KOPT-K1 (cell line): ENCODE results near the gene TTC28.
"Not testable (repeated sequence)": the region's sequence is repeated elsewhere in the genome, so short reads cannot be mapped to it uniquely, and the experiment has no call there.

Experiments used
- H3K27ac ChIP-seq: fragments of 200-600 bp; sonication (generic); 2 replicates; pipeline ENCODE4 v1.5.1; 2016; ENCODE audit warnings: antibody characterized with exemption, mild to moderate bottlenecking, low read depth, low read length; ENCODE audit not compliant: poor library complexity, severe bottlenecking
- H3K36me3 ChIP-seq: fragments of 200-600 bp; sonication (generic); 2 replicates; pipeline ENCODE4 v1.5.1; 2017; ENCODE audit warnings: antibody characterized with exemption, mild to moderate bottlenecking, low read length, moderate library complexity; ENCODE audit not compliant: insufficient read depth
- H3K9me3 ChIP-seq: fragments of 200-600 bp; sonication (generic); 2 replicates; pipeline ENCODE4 v1.5.1; 2017; ENCODE audit warnings: antibody characterized with exemption, low read length, mild to moderate bottlenecking; ENCODE audit not compliant: insufficient read depth, poor library complexity, severe bottlenecking

Gene TTC28

DNA sequence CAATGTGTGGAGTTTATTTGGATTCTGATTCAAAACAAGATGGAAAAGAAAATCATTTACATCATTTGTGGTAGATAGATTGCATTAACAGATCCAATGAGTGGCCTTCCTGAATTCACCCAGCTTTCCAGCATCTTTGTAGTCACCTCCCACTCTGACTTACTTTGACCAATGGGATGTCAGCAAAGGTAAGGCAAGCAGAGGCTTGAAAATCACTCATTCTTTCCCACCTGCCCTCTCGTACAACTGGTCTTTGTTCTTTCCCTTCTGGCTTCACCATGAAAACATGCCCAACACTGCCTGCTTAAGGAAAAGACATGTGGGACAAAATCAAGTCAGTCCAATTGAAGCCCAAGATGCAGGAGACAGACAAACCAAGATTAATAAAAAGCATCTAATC, 202.1 kb downstream of the TTC28 start:
- no peak overlapping the region for H3K27ac ChIP-seq
- no peaks in the 10 kb centered on the region for H3K9me3 ChIP-seq
- no peaks in the 10 kb centered on the region for H3K36me3 ChIP-seq

DNA sequence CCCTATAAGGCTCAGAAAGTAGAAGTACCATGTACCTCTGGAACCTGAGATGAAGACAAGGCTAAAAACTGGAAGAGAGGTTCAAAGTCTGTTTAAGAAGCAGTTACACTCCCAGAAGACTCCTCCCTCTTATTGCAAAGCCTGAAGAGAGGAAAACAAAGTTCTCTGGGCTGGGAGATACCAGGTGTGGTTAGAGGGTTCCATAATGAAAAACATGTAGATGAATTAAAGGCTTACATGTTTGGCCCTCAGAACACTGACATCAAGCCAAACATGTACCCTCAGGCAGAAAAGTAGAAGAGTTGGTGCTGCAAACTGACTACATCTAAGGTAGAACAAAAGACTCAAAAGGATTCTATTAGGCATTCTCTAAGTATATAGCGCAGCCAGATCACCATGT, 205.3 kb downstream of the TTC28 start:
- H3K36me3 ChIP-seq = no peaks in the 10 kb centered on the region
- H3K27ac ChIP-seq = no peak overlapping the region
- no peaks in the 10 kb centered on the region for H3K9me3 ChIP-seq

DNA sequence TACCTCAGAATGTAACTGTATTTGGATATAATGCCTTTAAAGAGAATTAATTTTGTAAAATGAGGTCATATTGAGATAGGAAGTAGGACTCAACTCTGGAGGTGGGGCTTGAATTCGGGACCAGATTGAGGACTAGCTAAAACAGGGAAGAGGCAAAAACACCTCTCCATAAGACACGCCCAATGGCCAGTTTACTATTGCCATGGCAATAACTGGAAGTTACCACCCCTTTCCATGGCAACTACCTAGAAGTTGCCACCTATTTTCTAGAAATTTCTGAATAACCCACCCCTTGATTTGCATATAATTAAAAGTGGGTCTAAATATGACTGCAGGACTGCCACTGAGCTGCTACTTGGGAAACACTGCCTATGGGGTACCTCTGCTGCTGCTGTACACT, 206.4 kb downstream of the TTC28 start:
- Histone ChIP-seq H3K36me3 (no peaks in the 10 kb centered on the region), H3K9me3 (no peaks in the 10 kb centered on the region), H3K27ac (no peak overlapping the region)

DNA sequence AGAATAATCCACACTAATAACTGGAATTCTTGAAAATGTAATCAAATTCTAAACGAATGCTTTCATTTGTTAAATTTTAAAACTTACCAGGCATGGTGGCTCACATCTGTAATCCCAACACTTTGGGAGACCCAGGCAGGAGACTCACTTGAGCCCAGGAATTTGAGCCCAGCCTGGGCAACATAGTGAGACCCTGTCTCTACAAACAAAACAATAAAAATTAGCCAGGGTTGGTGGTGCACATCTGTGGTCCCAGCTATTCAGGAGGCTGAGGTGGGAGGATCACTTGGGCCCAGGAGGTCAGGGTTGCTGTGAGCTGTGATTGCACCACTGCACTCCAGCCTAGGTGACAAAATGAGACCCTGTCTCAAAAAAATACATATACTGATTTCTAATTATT, 212.6 kb downstream of the TTC28 start:
- H3K36me3 ChIP-seq, H3K27ac ChIP-seq, H3K9me3 ChIP-seq: not testable (repeated sequence)

DNA sequence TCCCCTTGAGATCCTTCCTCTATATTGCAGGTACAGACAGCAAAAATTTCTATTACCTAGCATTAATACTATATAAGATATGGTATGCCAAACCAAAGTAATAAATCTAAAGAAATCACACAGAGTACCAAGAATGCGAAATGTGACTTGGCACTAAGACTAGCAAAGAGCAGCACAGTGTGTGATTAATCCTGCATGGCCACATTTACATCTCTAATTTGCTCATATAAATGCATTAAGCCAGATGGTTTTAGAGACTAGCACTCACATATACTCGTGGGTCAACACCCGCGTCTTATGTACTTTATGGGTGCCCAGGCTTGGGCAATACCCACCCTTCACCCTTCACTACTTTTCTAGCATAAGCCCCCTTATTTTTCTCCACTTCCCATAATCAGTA, 213.2 kb downstream of the TTC28 start:
- Histone ChIP-seq H3K27ac (no peak overlapping the region), H3K36me3 (no peaks in the 10 kb centered on the region), H3K9me3 (no peaks in the 10 kb centered on the region)

DNA sequence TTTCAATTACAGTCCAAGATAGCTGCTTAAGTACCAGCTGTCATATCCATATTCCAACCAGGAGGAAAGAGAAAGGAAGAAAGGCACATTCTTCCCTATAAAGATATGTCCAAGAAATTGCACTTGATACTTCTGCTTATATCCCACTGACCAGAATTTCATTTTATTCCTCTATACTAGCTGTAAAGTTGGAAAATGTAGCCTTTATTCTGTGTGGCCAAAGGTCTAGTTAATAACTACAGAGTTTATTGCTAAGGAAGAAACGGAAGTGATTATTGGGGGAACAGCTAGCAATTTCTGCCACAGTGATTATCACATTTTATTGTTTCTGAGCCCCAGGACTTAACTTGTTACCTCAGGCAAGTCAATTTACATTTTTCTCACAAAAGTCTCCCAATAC, 213.8 kb downstream of the TTC28 start:
- H3K9me3 ChIP-seq = no peaks in the 10 kb centered on the region
- H3K27ac ChIP-seq = no peak overlapping the region
- no peaks in the 10 kb centered on the region for H3K36me3 ChIP-seq

DNA sequence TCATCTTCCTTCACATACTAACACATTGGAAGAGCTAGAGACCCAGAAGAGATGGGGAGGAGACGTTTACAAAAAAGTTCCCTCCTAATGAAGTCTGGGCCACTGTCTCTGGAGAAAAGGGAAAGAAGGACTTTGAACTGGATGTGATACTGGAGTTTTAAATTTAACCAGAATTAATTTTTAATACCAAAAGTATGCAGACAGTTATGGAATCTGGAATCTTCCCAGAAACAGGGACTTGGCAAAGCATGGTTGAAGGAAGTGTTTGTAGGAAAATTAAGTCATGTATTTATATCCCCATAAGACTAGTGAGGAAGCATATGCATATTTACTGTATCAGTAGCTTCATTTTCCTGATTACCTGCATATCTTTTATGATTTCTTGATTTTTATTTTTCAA, 215.5 kb downstream of the TTC28 start:
- Histone ChIP-seq H3K27ac (no peak overlapping the region), H3K36me3 (no peaks in the 10 kb centered on the region), H3K9me3 (no peaks in the 10 kb centered on the region)

DNA sequence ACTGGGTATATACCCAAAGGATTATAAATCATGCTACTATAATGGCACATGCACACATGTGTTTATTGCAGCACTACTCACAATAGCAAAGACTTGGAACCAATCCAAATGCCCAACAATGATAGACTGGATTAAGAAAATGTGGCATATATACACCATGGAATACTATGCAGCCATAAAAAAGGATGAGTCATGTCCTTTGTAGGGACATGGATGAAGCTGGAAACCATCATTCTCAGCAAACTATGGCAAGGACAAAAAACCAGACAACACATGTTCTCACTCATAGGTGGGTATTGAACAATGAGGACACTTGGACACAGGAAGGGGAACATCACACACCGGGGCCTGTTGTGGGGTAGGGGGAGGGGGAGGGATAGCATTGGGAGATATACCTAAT, 216.2 kb downstream of the TTC28 start:
- H3K27ac ChIP-seq, H3K9me3 ChIP-seq, H3K36me3 ChIP-seq: not testable (repeated sequence)

DNA sequence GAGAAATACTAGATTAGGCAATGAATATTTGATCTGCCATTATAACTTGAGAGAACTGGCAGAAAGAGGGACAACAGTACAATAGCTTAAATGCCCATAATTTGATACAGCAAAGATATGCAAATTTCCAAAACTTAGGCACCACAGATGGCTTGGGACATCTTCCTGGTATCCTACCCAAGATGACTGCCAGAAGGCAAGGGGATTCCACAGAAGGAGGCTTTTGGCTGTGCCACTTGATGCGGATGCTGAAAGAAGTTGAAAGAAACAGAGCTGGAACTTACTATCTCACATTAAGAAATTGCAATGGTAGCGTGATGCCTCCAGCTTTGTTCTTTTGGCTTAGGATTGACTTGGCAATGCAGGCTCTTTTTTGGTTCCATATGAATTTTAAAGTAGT, 216.7 kb downstream of the TTC28 start:
- Histone ChIP-seq H3K9me3 (no peaks in the 10 kb centered on the region), H3K27ac (no peak overlapping the region), H3K36me3 (no peaks in the 10 kb centered on the region)

DNA sequence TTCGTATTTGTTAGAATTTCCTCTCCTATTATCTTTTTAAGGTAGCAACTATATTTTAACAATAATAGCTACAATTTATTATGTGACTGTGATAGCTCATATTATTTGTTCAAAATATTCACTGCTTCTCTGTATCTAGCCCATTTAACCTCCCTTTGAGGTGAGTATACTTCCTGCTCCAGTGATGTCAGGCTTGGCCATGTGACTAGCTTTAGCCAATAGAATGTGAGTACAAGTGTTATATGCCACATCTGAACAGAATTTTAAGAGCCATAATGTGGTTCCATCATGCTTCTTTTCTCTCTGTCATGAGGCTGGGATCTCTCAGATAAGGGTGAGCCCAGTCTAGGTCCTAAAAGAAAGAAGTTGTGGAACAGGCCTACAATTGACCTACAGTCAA, 217.6 kb downstream of the TTC28 start:
- no peaks in the 10 kb centered on the region for H3K36me3 ChIP-seq
- no peak overlapping the region for H3K27ac ChIP-seq
- no peaks in the 10 kb centered on the region for H3K9me3 ChIP-seq

DNA sequence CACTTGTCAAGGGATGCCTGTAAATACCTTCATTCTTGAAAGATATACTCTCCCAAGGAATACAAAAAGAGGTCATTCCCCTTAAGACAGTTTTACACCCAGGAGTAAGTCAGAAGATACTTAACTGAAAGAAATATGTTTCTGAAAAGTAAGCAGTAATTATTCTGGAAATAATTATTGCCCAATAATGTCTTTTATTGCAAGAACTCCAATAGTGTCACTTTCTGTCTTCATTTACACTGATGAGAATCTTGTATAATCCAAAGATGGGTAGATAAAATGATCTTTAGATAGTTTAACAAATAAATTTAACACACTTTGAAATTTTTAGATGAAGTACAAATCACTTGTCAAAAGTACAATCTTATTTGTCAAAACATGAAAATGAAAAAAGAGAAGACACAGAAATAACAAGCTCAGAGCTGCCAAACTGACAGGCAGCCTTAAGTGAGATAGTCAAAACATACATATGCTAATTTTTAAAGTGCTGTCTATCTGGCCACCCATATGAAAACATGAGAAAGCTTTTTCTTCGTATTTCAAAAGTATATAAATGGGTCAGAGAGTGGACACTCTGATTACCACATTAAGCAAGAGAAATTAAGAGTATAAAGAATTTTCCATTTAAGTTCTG, 225.1 kb downstream of the TTC28 start:
- H3K9me3 ChIP-seq = no peaks in the 10 kb centered on the region
- no peak overlapping the region for H3K27ac ChIP-seq
- no peaks in the 10 kb centered on the region for H3K36me3 ChIP-seq

DNA sequence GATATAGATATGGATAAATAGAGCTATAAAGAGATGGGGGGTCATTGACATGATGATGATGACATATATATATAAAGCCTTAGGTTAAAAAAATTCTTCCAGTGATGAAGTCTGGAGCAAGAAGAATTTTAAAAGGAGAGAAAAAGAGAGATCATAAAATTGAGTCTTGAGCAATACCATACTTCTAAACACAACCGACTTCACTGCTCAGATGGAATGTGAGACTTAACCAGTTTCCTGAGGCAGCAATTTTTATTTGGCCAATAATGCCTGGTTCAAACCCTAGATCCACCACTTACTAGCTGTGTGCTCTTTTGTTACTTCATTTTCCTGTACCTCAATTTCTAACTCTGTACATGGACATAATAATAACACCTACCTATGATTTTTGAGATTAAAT, 229.5 kb downstream of the TTC28 start:
- no peaks in the 10 kb centered on the region for H3K9me3 ChIP-seq
- no peak overlapping the region for H3K27ac ChIP-seq
- no peaks in the 10 kb centered on the region for H3K36me3 ChIP-seq

DNA sequence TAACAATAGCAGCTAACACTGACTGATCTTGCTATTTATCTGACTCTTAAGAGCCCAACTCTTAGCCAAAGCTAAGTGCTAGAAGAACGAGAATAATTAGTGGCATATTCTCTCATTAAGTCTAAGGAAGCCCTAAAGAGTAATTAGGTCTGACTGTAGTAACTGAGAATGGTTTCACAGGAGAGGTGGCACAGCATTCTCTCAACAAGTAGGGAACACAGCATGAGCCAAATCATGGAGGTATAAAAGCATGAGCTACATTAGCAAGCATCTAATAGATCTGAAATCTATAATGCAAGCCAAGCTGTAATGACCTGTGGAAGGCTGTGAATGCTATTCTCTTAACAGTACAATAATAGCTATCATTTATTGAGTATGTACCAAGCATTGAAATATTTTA, 230.6 kb downstream of the TTC28 start:
- Histone ChIP-seq H3K36me3 (no peaks in the 10 kb centered on the region), H3K9me3 (no peaks in the 10 kb centered on the region), H3K27ac (no peak overlapping the region)

DNA sequence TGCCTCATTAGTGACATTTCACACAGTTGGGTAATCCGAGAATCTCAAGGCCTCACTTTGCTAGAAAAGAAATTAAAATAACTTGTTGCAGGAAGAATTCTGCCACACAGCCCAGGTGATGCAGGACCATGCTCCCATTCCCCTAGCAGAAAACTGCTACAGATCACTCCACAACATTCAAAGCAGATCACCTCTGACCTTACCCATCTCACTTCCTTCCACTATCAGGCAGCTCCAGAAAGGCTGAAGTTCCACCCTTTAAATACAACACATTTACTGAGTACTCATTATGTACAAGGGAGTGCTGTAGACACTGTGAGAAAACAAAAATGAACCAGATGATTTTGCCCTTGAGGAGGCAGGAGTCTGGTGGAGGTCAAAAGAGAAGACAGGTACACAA, 231.0 kb downstream of the TTC28 start:
- Histone ChIP-seq H3K36me3 (no peaks in the 10 kb centered on the region), H3K9me3 (no peaks in the 10 kb centered on the region), H3K27ac (no peak overlapping the region)

DNA sequence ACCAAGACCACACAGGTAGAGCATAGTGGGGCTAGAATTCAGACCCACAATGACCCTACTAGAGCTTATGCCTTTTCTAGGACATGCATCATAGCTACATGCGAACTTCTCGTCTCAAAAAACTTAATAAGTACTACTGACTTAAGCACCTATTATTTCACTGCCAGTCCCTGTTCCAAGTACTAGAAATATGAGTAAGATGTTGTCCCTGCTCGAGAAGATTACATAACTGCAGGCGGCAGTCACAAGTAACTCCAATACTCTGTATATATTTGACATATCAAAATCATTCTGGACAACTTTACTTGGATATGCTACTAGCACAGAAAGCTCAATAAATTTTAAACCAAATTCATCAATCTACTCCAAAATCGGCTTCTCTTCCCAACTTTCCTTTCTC, 235.0 kb downstream of the TTC28 start:
- Histone ChIP-seq H3K36me3 (no peaks in the 10 kb centered on the region), H3K27ac (no peak overlapping the region), H3K9me3 (no peaks in the 10 kb centered on the region)

DNA sequence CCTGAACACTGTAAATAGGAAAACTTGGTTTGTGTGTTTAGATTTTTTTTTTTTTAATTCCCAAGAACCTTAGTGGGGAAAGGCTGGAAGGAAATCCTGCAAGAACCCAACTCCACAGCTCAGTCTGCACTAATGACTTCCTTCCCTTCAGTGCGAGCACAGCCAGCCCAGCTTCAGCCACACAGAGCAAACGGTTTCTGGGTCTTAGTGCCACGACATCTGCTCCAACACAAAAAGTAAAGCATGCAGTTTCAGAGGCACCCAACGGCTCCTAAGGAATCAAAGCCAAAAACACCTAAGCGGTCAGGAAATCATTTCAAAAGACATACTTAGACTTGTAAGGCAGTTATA, 236.1 kb downstream of the TTC28 start:
- no peaks in the 10 kb centered on the region for H3K36me3 ChIP-seq
- no peak overlapping the region for H3K27ac ChIP-seq
- no peaks in the 10 kb centered on the region for H3K9me3 ChIP-seq
